GM04503 (cell line): ENCODE data around the gene PLCB1.
"Not testable (repeated sequence)": the region's sequence is repeated elsewhere in the genome, so short reads cannot be mapped to it uniquely, and the experiment has no call there.

ENCODE experiments used
- DNase-seq: peaks from one replicate; pipeline ENCODE4 v3.0.0-alpha.2; 2012; ENCODE audit warnings: low read depth

PLCB1 gene

GRCh38 chr20:8842525-8842924, 710.5 kb downstream of the PLCB1 start:
- DNase-seq: no peak

DNA sequence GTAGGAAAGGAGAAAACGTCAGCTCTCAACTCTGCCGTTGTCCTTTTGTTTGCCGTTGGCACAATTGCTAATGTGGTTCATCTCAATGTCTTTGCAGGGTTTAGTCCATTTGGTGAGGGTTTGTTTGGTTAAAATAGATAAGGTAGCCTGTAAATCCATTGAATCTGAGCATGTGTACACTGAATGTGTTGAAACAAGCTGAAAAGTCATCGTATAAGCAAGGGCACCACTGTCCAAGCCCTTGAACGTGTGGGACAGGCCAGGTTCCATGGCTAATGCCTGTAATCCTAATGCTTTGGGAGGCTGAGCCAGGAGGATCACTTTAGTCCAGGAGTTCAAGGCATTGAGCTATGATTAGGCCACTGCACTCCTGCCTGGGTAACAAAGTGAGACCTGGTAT, 712.1 kb downstream of the PLCB1 start:
- DNase-seq: no peak

DNA sequence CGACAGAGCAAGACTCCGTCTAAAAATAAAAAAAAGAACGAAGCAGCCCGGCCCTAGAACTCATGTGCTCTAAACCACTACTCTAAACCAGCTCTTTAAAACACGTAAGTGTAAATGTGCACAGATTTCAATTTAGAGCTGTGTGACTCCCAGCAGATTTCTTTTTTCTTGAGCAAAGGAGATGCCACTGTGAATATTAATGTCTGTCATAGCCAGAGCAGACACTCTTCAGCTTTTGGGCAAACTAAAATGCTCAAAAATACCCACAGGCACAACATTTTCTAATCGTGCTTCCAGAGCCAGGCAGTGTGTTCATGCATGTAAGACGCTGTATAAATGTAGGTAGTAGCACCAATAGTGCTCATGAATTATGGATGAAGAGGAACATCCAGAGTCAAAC, 717.9 kb downstream of the PLCB1 start:
- no peak for DNase-seq

DNA sequence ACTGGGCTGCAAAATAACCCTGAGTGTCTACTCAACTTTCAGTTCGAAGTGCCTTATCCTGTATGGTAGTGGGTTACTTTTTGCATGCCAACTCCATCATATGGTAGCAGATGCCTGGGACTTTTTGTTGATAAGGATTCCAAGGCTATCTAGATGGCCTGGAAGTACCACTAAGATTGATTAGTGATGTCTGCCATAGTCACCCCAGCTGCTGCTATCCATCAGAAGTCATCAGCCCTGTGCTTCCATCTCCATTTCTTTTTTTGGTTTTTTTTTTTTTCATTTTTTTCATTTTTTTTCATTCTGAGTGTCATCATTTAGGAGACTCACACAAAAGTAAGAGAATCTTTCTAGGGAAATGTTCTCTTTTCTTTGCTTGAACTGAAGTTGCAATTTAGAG, 719.4 kb downstream of the PLCB1 start:
- no peak for DNase-seq

DNA sequence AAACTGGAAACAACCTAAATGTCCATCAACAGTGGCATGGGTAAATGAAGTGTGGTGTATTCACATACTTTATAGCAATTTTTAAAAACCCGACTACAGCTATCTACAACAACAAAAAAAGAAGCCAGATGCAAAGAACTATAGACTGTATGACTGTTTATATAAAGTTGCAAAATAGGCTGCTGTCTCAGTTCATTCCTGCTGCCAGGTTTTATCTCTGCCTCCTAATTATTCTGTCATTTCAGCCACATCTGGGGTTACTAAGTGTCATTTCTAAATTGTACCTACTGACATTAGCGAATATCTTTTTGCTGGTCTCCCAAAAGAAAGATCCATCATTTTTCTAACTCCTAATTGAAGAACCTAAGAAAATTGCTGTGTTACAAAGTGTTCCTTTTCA, 719.9 kb downstream of the PLCB1 start:
- not testable (repeated sequence) for DNase-seq

DNA sequence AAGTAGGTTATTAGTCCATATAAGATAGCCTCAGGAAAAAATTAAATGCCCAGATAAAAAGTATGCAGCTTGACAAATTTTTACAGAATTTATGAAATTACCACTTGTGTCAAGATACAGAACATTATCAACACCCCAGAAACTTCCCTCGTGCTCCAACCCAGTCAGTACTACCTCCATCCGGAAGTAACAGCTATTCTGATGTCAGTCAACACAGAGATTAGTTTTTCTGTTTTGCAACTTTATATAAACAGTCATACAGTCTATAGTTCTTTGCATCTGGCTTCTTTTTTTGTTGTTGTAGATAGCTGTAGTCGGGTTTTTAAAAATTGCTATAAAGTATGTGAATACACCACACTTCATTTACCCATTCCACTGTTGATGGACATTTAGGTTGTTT, 721.1 kb downstream of the PLCB1 start:
- DNase-seq: not testable (repeated sequence)

- peak; percentile 51 for DNase-seq
Measured at GRCh38 chr20:8853805-8854338, 721.8 kb downstream of the PLCB1 start.

GRCh38 chr20:8854571-8854970, 722.5 kb downstream of the PLCB1 start:
- DNase-seq: peak; percentile 42

DNA sequence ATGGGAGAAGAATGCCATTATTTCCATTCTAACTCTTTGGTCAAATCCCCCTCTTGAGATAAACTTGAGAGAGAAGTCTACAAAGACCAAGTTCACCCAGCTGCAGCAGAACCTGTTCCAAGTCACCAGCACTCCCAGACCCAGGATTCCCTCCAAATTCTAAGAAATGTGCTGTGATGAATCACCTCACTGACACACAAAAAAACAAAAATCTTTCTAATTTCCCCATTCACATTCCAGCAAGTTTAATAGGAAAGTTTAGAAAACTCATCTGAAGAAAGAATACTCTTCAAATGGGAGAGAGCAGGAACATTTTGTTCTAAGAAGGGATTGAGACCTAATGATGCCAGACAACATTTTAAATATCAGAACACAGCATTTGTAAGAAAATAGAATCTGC, 723.2 kb downstream of the PLCB1 start:
- DNase-seq: peak; percentile 47

- no peak for DNase-seq
Measured at GRCh38 chr20:8856668-8857067, 724.6 kb downstream of the PLCB1 start.

- no peak for DNase-seq
Measured at GRCh38 chr20:8858181-8858787, 726.2 kb downstream of the PLCB1 start.

DNA sequence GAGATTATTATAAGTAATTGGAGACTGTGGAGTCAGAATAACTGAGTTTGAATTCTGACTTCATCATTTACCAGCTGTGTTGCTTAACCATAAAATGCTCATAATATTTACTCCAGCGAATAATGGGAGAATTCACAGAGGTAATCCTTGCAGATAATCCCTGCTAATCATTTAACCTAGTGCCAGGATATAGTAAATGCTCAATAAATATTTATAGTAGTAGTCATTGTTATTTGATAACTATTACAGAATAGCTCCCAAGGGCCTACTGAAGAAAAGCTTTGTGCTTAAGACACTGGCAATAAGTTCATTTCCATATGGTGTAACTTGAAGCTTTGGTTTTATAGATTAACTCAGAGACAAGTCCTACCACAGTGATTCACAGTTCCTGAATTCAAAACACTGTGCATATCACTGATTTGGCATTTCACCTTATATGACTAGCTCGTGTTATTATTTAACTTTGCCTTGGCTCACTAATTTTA, 728.0 kb downstream of the PLCB1 start:
- peak; percentile 67 for DNase-seq

- DNase-seq: no peak
Measured at GRCh38 chr20:8862092-8862491, 730.0 kb downstream of the PLCB1 start.

GRCh38 chr20:8865636-8866035, 733.6 kb downstream of the PLCB1 start:
- no peak for DNase-seq

DNA sequence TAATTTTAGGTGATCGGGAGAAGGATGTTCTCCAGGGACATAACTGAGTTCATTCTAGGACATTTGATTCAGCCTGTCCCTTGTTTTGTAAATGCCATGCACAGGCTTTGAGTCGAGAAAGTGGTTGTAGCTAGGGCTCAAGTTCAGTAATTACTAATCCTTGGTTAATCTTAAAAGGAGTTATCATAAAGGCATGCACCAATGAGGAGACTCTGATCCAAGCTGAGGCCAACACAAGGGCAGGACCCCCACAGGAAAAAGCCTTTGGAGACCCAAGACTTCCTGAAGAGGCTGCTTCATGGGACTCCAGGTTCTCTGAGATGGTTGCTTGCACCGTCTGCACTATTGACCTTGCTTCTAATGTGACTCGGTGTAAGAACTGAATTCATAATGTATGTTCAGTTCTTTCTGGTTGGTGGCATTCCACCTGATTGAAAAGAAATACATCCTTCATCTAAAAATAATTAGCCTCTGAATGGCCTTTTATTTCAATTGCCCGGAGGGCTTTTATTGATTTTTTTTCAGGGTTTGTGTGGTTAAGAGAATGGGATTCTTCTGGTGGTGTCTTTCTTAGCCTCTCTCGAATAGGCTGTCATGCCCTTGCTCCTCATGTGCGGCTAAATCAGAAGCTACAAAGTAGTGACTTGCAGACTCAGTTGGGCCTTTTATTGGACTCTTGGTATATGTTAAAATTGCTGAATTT, 735.1 kb downstream of the PLCB1 start:
- no peak for DNase-seq

GRCh38 chr20:8870652-8871051, 738.6 kb downstream of the PLCB1 start:
- DNase-seq: no peak

- no peak for DNase-seq
Measured at GRCh38 chr20:8874437-8874836, 742.4 kb downstream of the PLCB1 start.

DNA sequence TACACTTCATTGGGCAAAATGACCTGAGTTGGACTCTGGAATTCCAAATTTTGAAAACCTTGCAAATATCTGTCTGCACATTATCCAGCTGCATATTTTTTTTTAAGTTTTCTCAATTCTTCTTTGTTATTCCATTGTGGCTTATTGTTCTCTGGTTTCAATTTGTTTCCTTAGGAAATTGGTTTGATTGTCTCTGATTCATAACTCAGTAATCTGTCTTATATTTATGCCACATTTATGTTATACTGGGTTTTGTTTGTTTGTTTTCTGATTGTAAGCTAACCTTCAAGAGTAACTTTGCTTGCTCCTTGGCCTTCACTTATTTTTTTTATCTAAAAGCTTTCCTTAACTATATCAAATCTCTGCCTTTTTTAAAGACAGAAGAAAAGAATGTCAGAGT, 743.5 kb downstream of the PLCB1 start:
- no peak for DNase-seq

- no peak for DNase-seq
Measured at GRCh38 chr20:8876366-8876765, 744.3 kb downstream of the PLCB1 start.

- DNase-seq: no peak
Measured at GRCh38 chr20:8877294-8877693, 745.2 kb downstream of the PLCB1 start.

DNA sequence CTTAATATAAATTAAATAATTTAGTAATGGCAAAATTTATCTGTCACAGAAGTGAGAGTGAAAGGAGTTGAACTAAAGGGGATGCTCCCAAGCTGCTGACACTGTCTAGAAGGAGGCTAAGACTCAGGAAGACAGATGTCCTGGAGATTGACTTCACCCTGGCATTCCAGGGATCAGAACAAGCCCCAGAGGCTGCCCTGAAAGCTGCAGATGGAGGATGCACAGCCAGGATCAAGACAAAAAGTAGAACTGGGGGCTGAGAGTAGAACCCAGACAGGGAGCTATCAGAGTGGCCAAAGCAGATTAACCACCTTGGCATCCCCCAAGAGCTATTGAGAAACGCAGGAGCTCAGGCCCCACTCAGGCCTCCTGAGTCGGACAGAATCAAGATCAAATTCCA, 747.6 kb downstream of the PLCB1 start:
- no peak for DNase-seq

- DNase-seq: no peak
Measured at GRCh38 chr20:8880085-8880853, 748.2 kb downstream of the PLCB1 start.

GRCh38 chr20:8891039-8891438, 759.0 kb downstream of the PLCB1 start:
- no peak for DNase-seq
